ENCODE results near the gene H2AZ1. TPM values are rescaled to one million over a fixed set of nuclear protein-coding genes. Genes with fewer than 3 reads are reported as not detected.
"Not testable (repeated sequence)": the region's sequence is repeated elsewhere in the genome, so short reads cannot be mapped to it uniquely, and the experiment has no call there.

H2AZ1 gene
- total and polyA plus RNA-seq, 4 donors: 28.5 to 139 (median 103) TPM

DNA sequence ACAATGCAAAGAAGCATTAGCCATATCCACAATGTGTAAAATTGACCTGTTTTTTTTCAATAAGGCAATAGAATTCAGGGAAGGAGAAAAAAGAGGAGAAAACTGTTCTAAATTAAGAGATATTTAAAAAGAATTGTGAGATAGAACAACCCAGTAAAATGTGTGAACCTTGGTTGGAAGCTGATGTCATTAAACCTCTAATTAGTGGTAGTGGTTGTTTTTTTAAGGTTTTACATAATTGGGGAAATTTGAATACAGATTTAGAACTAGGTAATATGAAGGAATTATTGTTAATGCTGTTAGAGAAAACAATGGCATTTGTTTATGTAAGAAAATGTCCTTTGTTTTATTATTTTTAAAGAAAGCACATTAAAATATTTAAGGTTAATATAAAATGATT lies 15.1 kb upstream of the H2AZ1 start:
- Histone ChIP-seq H3K27ac (ENCODE audit: low read depth in 1 of 2, low read length in 2 of 2) (no peak overlapping the region), H3K9ac (ENCODE audit: low read depth in 1 of 2, low read length in 2 of 2) (no peak overlapping the region), H3K27me3 (ENCODE audit: control insufficient read depth in 4 of 4, insufficient read depth in 4 of 4, low read length in 3 of 4) (no peaks in the 10 kb centered on the region), H3K4me3 (ENCODE audit: low read depth in 1 of 3, low read length in 3 of 3) (no peak overlapping the region), H3K36me3 (ENCODE audit: control insufficient read depth in 4 of 4, insufficient read depth in 3 of 4, low read depth in 1 of 4, low read length in 3 of 4) (no peaks in the 10 kb centered on the region), H3K9me3 (ENCODE audit: control insufficient read depth in 4 of 4, low read length in 3 of 4) (no peaks in the 10 kb centered on the region), H3K4me1 (ENCODE audit: control insufficient read depth in 4 of 4, insufficient read depth in 4 of 4, low read length in 3 of 4) (no peaks in the 10 kb centered on the region)
- TF ChIP-seq RAD21 (IDR thresholded peaks at IDR 0.05) (no peak), FOXA1 (IDR thresholded peaks at IDR 0.05) (no peak), NR2F2 (IDR thresholded peaks at IDR 0.05) (no peak)
- TF ChIP-seq, protein P1, sequence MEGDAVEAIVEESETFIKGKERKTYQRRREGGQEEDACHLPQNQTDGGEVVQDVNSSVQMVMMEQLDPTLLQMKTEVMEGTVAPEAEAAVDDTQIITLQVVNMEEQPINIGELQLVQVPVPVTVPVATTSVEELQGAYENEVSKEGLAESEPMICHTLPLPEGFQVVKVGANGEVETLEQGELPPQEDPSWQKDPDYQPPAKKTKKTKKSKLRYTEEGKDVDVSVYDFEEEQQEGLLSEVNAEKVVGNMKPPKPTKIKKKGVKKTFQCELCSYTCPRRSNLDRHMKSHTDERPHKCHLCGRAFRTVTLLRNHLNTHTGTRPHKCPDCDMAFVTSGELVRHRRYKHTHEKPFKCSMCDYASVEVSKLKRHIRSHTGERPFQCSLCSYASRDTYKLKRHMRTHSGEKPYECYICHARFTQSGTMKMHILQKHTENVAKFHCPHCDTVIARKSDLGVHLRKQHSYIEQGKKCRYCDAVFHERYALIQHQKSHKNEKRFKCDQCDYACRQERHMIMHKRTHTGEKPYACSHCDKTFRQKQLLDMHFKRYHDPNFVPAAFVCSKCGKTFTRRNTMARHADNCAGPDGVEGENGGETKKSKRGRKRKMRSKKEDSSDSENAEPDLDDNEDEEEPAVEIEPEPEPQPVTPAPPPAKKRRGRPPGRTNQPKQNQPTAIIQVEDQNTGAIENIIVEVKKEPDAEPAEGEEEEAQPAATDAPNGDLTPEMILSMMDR (IDR thresholded peaks at IDR 0.05; ENCODE audit: low read depth, low read length, missing input control): no peak
- no peak for DNase-seq (ENCODE audit: low spot score)

DNA sequence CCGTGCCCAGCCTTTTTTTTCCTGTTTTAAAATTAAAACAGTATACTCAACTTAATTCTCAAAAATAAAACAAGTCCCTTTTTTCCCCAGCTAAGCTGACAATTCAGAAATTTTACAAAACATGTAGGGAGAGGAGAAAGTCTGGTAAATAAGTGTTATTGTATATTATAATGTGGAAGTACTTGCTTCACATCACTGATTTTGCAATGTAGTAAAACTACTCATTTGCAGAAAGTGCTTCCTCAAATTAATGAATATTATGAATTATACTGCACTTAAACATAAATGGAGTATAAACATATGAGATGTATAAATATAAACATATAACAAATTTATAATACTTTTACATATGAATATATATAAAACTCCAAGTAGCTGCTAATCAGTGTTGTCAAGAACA lies 11.6 kb upstream of the H2AZ1 start:
- no peaks in the 10 kb centered on the region for H3K27me3 ChIP-seq (ENCODE audit: control insufficient read depth in 4 of 4, insufficient read depth in 4 of 4, low read length in 3 of 4)
- no peaks in the 10 kb centered on the region for H3K4me1 ChIP-seq (ENCODE audit: control insufficient read depth in 4 of 4, insufficient read depth in 4 of 4, low read length in 3 of 4)
- no peaks in the 10 kb centered on the region for H3K9me3 ChIP-seq (ENCODE audit: control insufficient read depth in 4 of 4, low read length in 3 of 4)
- H3K27ac ChIP-seq (ENCODE audit: low read depth in 1 of 2, low read length in 2 of 2): no peak overlapping the region
- H3K4me3 ChIP-seq (ENCODE audit: low read depth in 1 of 3, low read length in 3 of 3): no peak overlapping the region
- TF ChIP-seq TAF1 (conservative IDR thresholded peaks at IDR 0.05): no peak
- WGBS: 95% methylated on average over 1 of the region's 1 CpG
- no peak overlapping the region for H3K9ac ChIP-seq (ENCODE audit: low read depth in 1 of 2, low read length in 2 of 2)
- no peaks in the 10 kb centered on the region for H3K36me3 ChIP-seq (ENCODE audit: control insufficient read depth in 4 of 4, insufficient read depth in 3 of 4, low read depth in 1 of 4, low read length in 3 of 4)
- DNase-seq (ENCODE audit: low spot score): no peak

DNA sequence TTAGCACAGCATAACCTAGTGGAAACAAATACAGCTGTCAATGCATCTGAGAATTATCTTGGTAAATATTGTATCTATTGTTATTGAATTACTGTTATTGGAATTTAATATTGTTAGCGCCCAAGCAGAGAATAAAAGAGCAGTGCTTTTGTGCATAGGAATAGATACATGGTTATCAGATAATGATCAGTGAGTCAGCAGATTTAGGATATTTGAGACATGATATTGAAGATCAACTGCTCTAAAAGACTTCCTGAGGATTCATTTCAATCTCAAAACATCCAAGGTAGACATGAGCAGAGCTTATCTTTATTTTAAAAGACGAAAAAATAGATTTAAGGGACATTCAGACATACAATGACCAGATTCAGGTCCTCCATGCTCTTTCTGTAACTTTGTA lies 10.6 kb upstream of the H2AZ1 start:
- Histone ChIP-seq H3K4me3 (ENCODE audit: low read depth in 1 of 3, low read length in 3 of 3) (no peak overlapping the region), H3K27ac (ENCODE audit: low read depth in 1 of 2, low read length in 2 of 2) (no peak overlapping the region), H3K9me3 (ENCODE audit: control insufficient read depth in 4 of 4, low read length in 3 of 4) (no peaks in the 10 kb centered on the region), H3K27me3 (ENCODE audit: control insufficient read depth in 4 of 4, insufficient read depth in 4 of 4, low read length in 3 of 4) (no peaks in the 10 kb centered on the region), H3K4me1 (ENCODE audit: control insufficient read depth in 4 of 4, insufficient read depth in 4 of 4, low read length in 3 of 4) (no peaks in the 10 kb centered on the region), H3K36me3 (ENCODE audit: control insufficient read depth in 4 of 4, insufficient read depth in 3 of 4, low read depth in 1 of 4, low read length in 3 of 4) (no peaks in the 10 kb centered on the region), H3K9ac (ENCODE audit: low read depth in 1 of 2, low read length in 2 of 2) (no peak overlapping the region)
- TF ChIP-seq, protein P2, sequence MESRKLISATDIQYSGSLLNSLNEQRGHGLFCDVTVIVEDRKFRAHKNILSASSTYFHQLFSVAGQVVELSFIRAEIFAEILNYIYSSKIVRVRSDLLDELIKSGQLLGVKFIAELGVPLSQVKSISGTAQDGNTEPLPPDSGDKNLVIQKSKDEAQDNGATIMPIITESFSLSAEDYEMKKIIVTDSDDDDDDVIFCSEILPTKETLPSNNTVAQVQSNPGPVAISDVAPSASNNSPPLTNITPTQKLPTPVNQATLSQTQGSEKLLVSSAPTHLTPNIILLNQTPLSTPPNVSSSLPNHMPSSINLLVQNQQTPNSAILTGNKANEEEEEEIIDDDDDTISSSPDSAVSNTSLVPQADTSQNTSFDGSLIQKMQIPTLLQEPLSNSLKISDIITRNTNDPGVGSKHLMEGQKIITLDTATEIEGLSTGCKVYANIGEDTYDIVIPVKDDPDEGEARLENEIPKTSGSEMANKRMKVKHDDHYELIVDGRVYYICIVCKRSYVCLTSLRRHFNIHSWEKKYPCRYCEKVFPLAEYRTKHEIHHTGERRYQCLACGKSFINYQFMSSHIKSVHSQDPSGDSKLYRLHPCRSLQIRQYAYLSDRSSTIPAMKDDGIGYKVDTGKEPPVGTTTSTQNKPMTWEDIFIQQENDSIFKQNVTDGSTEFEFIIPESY (IDR thresholded peaks at IDR 0.05): no peak
- no peak for DNase-seq (ENCODE audit: low spot score)
- 81% methylated on average over 2 of the region's 2 CpGs for WGBS

DNA sequence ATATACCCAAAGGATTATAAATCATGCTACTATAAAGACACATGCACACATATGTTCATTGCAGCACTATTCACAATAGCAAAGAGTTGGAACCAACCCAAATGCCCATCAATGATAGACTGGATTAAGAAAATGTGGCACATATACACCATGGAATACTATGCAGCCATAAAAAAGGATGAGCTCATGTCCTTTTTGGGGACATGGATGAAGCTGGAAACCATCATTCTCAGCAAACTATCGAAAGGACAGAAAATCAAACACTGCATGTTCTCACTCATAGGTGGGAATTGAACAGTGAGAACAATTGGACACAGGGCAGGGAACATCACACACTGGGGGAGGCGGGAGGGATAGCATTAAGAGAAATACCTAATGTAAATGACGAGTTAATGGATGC lies 8.1 kb upstream of the H2AZ1 start:
- WGBS: 93% methylated on average over 3 of the region's 3 CpGs
- H3K9ac ChIP-seq (ENCODE audit: low read depth in 1 of 2, low read length in 2 of 2); H3K27ac ChIP-seq (ENCODE audit: low read depth in 1 of 2, low read length in 2 of 2); H3K36me3 ChIP-seq (ENCODE audit: control insufficient read depth in 4 of 4, insufficient read depth in 3 of 4, low read depth in 1 of 4, low read length in 3 of 4); H3K9me3 ChIP-seq (ENCODE audit: control insufficient read depth in 4 of 4, low read length in 3 of 4); DNase-seq (ENCODE audit: low spot score); H3K4me1 ChIP-seq (ENCODE audit: control insufficient read depth in 4 of 4, insufficient read depth in 4 of 4, low read length in 3 of 4); H3K4me3 ChIP-seq (ENCODE audit: low read depth in 1 of 3, low read length in 3 of 3); H3K27me3 ChIP-seq (ENCODE audit: control insufficient read depth in 4 of 4, insufficient read depth in 4 of 4, low read length in 3 of 4): not testable (repeated sequence)
